Measurements from ENCODE around the gene GPC5.

Gene GPC5

GRCh38 chr13:91464336-91464735 lies 65.9 kb downstream of the GPC5 start:
- TF ChIP-seq, protein P1, sequence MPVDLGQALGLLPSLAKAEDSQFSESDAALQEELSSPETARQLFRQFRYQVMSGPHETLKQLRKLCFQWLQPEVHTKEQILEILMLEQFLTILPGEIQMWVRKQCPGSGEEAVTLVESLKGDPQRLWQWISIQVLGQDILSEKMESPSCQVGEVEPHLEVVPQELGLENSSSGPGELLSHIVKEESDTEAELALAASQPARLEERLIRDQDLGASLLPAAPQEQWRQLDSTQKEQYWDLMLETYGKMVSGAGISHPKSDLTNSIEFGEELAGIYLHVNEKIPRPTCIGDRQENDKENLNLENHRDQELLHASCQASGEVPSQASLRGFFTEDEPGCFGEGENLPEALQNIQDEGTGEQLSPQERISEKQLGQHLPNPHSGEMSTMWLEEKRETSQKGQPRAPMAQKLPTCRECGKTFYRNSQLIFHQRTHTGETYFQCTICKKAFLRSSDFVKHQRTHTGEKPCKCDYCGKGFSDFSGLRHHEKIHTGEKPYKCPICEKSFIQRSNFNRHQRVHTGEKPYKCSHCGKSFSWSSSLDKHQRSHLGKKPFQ (tag by site-specific recombination; IDR thresholded peaks at IDR 0.05) = no peak
- TF ChIP-seq PRDM1 (tag by site-specific recombination; IDR thresholded peaks at IDR 0.05) (no peak), TRIM28 (IDR thresholded peaks at IDR 0.05; ENCODE audit: borderline replicate concordance, low read length) (no peak), ZBTB8A (tag by site-specific recombination; IDR thresholded peaks at IDR 0.05) (no peak)
- CTCF ChIA-PET = no interaction called here
- no peak overlapping the region for H3K4me3 ChIP-seq (ENCODE audit: low read depth, low read length)

GRCh38 chr13:91467236-91467635 lies 68.8 kb downstream of the GPC5 start:
- H3K27ac ChIP-seq (ENCODE audit: extremely low read depth, low read depth, low read length) = no peak overlapping the region
- ChIA-PET POLR2A (no interaction called here), CTCF (no interaction called here)
- TF ChIP-seq SETDB1 (IDR thresholded peaks at IDR 0.05; ENCODE audit: insufficient read length, low read length) (no peak), ZNF157 (tag by site-specific recombination; IDR thresholded peaks at IDR 0.05) (no peak), MEIS1 (CRISPR knock-in tag; IDR thresholded peaks at IDR 0.05; ENCODE audit: borderline replicate concordance) (no peak), ZNF76 (tag by site-specific recombination; IDR thresholded peaks at IDR 0.05; ENCODE audit: borderline replicate concordance, low read depth) (no peak), ZNF248 (tag by site-specific recombination; IDR thresholded peaks at IDR 0.05) (no peak), INSM2 (tag by site-specific recombination; IDR thresholded peaks at IDR 0.05) (no peak), KLF7 (tag by site-specific recombination; IDR thresholded peaks at IDR 0.05; ENCODE audit: borderline replicate concordance) (no peak), ZNF776 (tag by site-specific recombination; IDR thresholded peaks at IDR 0.05; ENCODE audit: borderline replicate concordance) (no peak), GLIS1 (tag by site-specific recombination; IDR thresholded peaks at IDR 0.05) (no peak), ZNF133 (tag by site-specific recombination; IDR thresholded peaks at IDR 0.05) (no peak), ZNF132 (tag by site-specific recombination; IDR thresholded peaks at IDR 0.05; ENCODE audit: borderline replicate concordance) (no peak), SP3 (tag by site-specific recombination; IDR thresholded peaks at IDR 0.05) (no peak), ZNF23 (tag by site-specific recombination; IDR thresholded peaks at IDR 0.05; ENCODE audit: borderline replicate concordance) (no peak), ZNF169 (tag by site-specific recombination; IDR thresholded peaks at IDR 0.05) (no peak), ZNF670 (tag by site-specific recombination; IDR thresholded peaks at IDR 0.05; ENCODE audit: low read depth) (no peak), ZBTB48 (tag by site-specific recombination; IDR thresholded peaks at IDR 0.05) (no peak)
- TF ChIP-seq, protein P2, sequence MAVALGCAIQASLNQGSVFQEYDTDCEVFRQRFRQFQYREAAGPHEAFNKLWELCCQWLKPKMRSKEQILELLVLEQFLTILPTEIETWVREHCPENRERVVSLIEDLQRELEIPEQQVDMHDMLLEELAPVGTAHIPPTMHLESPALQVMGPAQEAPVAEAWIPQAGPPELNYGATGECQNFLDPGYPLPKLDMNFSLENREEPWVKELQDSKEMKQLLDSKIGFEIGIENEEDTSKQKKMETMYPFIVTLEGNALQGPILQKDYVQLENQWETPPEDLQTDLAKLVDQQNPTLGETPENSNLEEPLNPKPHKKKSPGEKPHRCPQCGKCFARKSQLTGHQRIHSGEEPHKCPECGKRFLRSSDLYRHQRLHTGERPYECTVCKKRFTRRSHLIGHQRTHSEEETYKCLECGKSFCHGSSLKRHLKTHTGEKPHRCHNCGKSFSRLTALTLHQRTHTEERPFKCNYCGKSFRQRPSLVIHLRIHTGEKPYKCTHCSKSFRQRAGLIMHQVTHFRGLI (tag by site-specific recombination; IDR thresholded peaks at IDR 0.05) = no peak
- no peaks in the 10 kb centered on the region for H3K4me1 ChIP-seq (ENCODE audit: control insufficient read depth, insufficient read depth, low read length)
- H3K4me3 ChIP-seq (ENCODE audit: low read depth, low read length) = no peak overlapping the region
- H3K36me3 ChIP-seq (ENCODE audit: control insufficient read depth in 2 of 2, insufficient read depth in 1 of 2, low read length in 2 of 2) = no peaks in the 10 kb centered on the region
- H3K9me3 ChIP-seq (ENCODE audit: control insufficient read depth, insufficient read depth, low read depth, low read length) = no peaks in the 10 kb centered on the region

More at GRCh38 chr13:91464336-91464735, 65.9 kb downstream of the GPC5 start:
- POLR2A ChIA-PET = interaction anchor here (0.5 kb wide), 1 partner anchor 74 kb away, joined by 3 read pairs; no protein-coding TSS in a partner anchor
- H3K4me1 ChIP-seq (ENCODE audit: control insufficient read depth, insufficient read depth, low read length) = no peaks in the 10 kb centered on the region
- H3K27ac ChIP-seq (ENCODE audit: extremely low read depth, low read depth, low read length) = no peak overlapping the region
- H3K9me3 ChIP-seq (ENCODE audit: control insufficient read depth, insufficient read depth, low read depth, low read length) = no peaks in the 10 kb centered on the region
- H3K36me3 ChIP-seq (ENCODE audit: control insufficient read depth in 2 of 2, insufficient read depth in 1 of 2, low read length in 2 of 2) = no peaks in the 10 kb centered on the region

Measured in HEK293 (cell line).